Lung microvascular endothelial cell (primary cell): ENCODE measurements around the gene ZNF804A. TPM values are rescaled to one million over a fixed set of nuclear protein-coding genes. Genes with fewer than 3 reads are reported as not detected.

Source experiments
- DNase-seq, 2 donors: peaks; one replicate each; pipeline versions ENCODE4 v3.0.0 to v3.0.0-alpha.2; 2010; ENCODE audit warnings: low read depth in 2 of 2
- total RNA-seq: library from RNA; depleted of rRNA; stranded (reverse); fragments of >200 nt; gene quantifications from 2 replicates; pipeline ENCODE4 v1.2.1, GENCODE V29; 2014

Gene ZNF804A
- total RNA-seq, 1 donor from 2014 or later = not detected

GRCh38 chr2:184610891-184611290, 12.6 kb downstream of the ZNF804A start:
- no peak for DNase-seq

DNA sequence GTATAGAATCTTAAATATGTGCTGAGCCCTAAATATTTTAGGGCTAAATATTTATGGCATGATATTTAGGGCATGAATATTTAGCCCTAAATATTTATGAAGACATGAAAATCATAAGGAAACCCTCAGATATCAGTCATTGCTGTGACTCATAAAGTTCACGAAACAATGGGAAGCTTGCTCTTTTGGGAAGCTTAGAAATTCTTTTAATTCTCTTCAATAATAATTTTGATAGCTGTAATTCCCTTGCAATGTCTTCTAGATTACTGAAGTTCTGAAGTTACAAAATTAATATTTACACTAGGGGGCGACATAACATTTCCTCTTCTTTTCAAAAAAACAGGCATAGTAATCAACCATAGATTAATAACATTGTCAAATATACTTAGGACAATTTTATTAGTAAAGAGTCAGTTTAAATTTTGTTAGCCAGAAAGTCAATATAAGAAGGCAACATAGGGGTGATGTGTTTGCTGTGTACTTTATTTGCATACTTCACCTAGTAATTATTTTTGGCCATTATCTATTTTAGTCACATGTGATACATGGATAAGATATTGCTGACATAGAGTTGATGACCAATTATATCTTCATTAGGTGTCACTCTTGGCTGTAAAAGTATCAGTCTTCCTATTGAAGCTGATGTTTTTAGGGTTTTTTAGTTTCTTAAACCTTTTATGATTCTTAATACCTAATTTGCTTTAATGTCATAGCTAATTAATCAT, 13.2 kb downstream of the ZNF804A start:
- peak; percentile 1 to 9 for DNase-seq

DNA sequence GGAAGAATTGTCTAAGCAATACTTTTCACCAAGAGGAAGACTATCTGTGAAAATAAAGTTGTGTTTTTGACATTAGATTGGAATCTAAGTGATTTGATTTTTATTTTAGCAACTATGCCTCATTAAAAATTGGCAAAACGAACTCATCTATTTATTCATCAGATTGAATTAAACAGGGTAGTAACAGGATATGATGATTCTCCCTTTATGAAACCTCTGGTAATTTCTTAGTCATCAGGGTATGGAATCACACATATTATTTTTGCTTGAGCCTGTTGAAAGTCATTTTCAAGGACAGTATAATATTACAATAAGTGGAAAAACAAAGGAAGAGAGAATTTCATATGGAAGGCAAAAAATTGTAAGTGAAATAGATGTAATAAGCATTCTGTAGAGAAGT, 22.0 kb downstream of the ZNF804A start:
- no peak for DNase-seq

DNA sequence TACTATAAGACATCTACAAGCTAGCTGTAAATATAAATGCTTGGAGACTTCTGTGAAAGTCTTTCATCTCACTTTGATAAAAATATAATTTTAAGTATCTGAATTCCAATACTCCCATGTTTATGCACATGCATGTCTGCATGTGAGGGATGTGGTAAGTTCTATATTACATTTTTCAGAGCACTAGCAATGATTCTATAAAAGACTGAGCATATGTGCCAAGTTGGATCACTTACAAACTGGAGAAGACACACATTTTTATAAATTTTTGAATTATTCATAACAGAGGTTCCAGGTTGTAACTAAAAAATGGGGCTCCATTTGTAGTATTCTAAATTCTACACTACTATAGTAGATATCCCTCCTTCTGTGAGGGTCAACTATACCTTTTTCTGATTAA, 26.0 kb downstream of the ZNF804A start:
- DNase-seq = no peak

DNA sequence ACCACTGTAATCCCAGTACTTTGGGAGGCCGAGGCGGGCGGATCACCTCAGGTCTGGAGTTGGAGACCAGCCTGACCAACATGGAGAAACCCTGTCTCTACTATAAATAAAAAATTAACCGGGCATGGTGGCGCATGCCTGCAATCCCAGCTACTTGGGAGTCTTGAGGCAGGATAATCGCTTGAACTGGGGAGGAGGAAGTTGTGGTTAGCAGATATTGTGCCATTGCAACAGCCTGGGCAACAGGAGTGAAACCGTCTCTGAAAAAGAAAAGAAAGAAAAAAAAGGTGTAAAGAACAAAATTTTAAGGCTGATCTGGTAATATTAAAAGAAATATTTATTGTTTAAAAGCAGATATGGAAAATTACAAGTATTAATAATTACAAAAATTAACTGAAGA, 29.7 kb downstream of the ZNF804A start:
- no peak for DNase-seq

DNA sequence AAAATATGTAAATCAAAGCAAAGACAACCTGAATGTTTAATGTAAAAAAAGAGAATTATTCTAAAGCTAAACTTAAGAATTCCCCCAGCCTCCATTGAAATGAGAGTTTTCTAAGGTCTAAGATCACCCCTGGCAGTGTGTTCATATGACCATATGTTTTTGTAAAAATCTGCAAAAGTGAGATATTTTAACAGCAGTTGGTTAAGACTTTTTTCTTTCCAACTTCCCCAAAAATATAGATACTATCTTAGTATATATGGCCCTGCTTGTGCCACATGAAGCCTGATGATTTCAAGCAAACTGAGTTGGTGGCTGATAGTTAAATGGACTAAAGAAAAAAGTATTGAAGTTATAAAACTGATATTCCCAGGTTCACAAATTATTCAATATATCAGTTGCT, 35.4 kb downstream of the ZNF804A start:
- no peak for DNase-seq

DNA sequence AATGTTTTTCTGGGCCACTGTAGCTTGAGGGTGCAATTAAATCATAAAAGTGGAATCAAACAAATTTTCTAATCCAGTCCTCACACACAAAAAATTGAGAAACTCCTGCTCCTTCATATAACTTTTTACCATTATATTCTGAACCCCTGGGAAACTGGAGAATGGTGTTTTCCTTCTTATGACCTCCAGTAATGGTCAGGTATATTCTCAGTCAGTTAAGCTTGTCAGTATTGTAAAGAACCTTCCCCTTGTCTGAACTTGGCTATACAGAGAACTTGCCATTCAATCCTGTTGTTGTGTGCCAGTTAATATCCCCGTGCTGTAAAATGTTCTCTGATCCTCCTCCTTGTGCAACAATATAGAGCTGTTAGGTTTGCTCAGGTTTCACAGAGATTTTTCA, 39.5 kb downstream of the ZNF804A start:
- DNase-seq = no peak

DNA sequence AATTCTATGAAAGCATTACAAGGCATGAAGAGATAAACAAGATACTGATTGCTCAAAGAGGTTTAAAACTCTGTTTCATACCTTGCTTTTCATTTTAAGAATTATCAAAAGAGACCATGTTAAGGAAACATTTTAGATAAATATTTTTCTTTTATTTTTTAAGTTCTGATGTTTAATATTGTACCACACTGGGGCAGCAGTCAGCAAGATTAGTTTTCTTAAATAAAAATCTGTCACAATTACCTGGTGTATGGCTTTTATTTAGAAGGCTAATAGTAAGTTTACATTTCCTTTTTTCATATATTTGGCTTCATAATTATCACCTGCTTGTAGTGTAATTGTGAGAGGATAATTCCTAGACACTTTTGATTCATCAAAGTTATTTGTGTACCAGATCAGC, 46.4 kb downstream of the ZNF804A start:
- DNase-seq = no peak

- no peak for DNase-seq
Observed at GRCh38 chr2:184646177-184646576, 47.8 kb downstream of the ZNF804A start.

DNA sequence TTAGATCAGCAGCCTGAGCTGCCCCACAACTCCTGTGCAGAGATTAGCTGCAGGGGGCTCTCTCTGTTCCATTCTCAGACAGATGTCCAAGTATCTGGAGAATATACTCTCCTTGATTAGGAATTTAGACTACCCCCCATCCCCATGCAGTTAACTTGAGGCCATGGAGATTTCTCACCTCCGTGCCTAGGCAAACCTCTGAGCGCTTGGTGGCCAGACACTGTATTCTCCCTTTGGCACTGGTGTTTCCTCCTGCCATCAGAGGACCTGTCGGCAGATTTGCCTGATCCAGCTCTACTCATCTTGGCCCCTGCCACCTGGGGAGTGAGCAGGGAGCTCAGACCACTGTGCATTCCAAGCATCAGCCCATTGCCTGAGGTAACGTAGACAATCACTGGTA, 48.3 kb downstream of the ZNF804A start:
- DNase-seq = no peak

- DNase-seq = no peak
Observed at GRCh38 chr2:184654945-184655344, 56.6 kb downstream of the ZNF804A start.

GRCh38 chr2:184677171-184677570, 78.8 kb downstream of the ZNF804A start:
- DNase-seq = no peak

- DNase-seq = no peak
Observed at GRCh38 chr2:184679219-184680018, 81.1 kb downstream of the ZNF804A start.

DNA sequence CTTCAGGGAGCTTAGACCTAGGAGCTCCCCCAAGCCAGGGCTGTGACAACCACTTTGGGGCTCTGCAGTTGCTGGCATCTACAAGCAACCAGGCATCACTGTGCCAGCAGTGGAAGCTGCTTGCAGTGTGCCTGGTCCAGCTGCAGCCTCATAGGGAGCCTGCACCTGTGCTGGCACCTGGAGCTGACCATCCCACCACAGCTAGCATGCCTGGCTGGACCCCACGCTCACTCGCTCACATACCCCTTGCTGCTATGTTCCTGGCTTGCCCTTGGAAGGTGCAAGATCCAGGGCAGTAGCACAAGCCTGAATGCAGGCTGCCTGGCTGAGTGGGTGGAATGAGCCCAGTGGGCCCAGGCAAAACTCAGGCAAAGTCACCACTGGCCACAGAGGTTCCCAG, 82.5 kb downstream of the ZNF804A start:
- no peak for DNase-seq

- no peak for DNase-seq
Observed at GRCh38 chr2:184681642-184682321, 83.5 kb downstream of the ZNF804A start.

DNA sequence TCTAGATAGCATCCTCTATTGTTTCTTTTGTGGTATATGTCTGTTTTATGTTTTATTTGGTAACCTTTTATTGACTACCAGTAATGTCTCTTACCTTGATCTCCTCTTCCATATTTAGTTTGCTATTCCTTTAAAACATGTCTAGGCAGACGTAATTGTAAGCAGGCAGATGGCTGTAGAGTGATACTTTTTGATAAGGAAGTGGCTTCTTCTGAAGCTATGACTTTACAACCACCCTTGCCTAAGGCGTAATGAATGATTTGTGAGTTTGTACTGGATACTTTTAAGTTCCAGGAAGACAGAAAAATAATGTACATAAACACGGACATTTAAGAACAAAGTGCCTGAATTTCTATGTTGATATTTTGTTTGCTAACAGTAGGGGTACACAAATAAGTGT, 85.6 kb downstream of the ZNF804A start:
- DNase-seq = no peak

DNA sequence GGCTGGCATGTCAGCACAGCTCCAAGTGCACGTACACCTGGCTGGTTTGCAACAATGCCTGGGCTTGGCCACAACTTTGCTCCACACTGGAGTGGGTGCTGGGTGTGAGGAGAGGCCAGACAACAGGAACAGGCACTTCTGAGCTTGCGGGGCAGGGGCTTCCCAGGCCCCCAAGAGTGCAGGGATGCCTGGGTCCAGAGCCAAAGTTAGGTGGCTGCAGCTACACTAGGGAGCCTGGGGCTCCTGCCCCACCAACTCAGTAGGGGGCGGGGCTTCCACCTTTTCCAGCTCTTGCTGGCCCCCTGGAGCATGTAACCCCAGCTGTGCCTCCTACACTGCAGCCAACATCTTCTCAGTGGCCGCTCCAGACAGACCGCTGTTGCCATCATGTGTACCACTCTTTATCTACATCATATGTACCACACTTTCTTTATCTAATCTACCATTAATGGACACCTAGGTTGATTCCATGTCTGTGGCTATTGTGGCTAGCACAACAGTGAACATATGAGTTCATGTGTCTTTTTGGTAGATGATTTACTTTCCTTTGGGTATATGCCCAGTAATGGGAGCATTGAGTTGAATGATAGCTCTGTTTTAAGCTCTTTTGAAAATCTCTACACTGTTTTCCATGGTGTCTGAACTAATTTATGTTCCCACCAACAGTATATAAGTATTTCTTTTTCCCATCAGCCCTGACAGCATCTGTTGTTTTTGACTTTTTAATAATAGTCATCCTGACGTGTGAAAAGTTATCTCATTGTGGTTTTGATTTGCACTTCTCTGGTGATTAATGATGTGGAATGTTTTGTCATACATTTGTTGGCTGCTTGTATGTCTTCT, 87.9 kb downstream of the ZNF804A start:
- no peak for DNase-seq

DNA sequence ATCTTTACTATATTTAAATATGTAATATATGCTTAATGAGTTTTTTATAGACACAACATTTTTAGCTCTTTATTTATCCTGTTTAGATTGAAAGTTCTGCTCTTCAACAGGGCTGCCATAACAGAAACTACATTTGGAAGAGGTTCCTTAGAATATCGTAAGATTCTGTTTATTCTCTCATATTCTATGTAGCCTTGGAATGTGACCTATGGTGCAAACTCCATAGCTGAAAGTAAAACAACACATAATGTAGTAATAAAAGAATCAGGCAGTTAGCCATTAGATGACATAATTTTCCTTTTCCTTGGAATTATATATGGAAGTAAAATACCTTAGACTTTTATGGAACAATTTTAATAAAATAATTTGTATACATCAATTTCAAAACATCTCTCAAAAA, 91.3 kb downstream of the ZNF804A start:
- no peak for DNase-seq

DNA sequence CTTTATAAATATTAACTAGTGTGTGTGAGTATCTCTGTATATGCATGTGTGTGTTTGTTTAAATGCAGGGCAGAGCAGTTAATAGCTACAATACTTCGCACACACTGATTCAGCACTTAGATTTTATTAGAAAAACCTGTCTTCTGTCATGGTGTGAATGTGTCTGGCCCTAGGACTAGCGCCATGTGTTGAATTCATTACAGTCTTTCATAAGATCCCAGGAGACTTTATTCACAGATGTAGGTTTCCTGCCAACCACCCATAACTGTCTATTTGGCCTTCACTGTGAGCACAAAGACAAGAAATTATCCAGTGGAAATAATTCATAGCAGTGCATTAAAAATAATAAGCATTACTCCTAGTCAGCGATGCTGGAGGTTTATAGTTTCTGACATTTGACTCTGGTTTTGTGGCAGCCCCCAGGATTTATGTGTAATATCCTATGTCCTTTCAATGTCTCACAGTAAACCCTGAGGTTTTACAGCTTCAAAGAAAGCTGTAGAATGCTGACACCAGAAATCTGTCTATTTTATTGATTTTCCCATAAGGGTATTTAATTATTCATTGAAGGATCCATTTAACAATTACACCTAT, 93.9 kb downstream of the ZNF804A start:
- DNase-seq = no peak

DNA sequence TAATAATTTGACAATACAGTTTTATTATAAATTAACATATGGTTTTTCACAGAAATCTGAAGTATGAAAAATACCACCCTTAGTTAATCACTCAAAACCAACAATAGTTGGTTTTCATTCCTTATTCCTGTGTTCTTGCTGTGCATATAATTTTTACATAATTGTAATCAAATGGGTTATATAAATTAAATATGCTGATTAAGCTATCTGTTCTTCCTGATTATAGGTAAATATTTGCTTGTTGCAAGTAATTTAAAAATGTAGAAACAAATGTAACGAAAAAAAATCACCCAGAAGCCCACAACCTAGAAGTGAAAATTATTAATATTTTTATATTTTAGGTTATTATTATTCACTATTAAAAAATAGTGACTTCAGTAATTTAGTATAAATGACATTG, 98.3 kb downstream of the ZNF804A start:
- no peak for DNase-seq

DNA sequence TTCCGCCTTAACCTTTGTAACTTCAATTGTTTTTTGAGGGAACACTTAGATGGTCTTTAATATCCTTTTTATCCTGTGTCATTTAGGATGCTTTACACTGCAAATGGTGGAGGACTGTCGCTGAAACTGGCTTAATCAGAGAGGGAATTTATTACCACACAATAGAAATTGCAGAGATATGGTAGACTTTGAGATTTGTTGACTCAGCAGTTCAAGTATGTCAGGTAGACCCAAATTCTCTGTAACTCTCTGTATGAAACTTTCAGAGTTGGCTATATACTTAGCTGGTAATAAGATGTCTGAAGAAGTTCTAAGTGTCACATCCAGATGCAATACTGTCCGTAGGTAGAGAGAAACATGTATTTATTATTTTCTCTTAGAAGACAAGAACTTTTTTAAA, 100.1 kb downstream of the ZNF804A start:
- no peak for DNase-seq
